Inflammatory macrophage treated with lipopolysaccharide for 1 hour (primary cell): ENCODE results near the gene TMPRSS12.
A peak's percentile ranks its signal among the peaks of the same experiment; 100 is the strongest.
"Not testable (repeated sequence)": the region's sequence is repeated elsewhere in the genome, so short reads cannot be mapped to it uniquely, and the experiment has no call there.

ENCODE experiments used
- DNase-seq, 2 donors: peaks; one replicate each; pipeline ENCODE4 v3.0.0-alpha.2; 2020 to 2022

The TMPRSS12 gene

DNA sequence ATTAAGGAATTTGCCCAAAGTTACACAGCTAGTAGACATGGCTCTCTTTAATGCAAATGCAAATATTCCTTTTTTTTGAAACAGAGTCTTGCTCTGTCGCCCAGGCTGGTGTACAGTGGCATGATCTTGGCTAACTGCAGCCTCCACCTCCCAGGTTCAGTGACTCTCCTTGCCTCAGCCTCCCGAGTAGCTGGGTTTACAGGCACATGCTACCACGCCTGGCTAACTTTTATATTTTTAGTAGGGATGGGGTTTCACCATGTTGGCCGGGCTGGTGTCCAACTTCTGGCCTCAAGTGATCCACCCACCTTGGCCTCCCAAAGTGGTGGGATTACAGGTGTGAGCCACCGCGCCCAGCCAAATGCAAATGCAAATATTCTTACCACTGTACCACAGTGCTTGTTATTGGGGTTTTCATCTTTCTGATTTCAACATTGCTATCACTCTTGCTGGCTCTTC, 85.1 kb downstream of the TMPRSS12 start:
- no peak for DNase-seq

DNA sequence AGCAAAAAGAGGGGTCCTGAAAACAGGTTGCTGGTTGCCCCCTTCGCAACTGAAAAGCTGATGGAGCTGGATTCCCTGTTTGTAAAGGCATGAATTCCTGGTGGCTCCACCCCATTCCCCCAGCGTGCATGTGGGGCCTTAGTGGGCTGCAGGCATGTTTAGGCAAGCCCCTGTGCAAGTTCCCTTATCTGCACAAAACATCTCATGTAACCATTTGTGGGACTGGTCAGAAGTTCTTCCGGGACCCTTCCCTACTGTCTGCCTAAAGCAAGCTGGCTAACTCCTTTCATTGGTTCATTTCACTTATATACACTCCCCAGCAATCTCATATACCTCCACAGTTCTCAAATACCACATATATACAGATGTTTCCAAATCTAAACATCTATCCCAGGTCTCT, 85.7 kb downstream of the TMPRSS12 start:
- no peak for DNase-seq

DNA sequence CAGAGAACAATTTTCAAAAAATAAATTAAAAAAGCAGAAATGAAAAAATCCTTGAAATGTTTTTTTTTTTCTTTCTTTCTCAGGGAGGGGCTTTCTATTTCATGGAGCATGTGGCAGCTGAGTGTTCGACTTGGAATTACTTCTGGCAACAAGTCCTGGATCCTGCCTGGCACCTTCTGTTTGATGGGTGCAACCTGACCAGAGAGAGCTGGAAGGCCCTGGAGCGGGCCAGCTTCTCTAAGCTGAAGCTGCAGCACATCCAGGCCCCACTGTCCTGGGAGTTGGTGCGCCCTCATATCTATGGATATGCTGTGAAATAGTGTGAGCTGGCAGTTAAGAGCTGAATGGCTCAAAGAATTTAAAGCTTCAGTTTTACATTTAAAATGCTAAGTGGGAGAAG, 87.1 kb downstream of the TMPRSS12 start:
- DNase-seq, result no peak

DNA sequence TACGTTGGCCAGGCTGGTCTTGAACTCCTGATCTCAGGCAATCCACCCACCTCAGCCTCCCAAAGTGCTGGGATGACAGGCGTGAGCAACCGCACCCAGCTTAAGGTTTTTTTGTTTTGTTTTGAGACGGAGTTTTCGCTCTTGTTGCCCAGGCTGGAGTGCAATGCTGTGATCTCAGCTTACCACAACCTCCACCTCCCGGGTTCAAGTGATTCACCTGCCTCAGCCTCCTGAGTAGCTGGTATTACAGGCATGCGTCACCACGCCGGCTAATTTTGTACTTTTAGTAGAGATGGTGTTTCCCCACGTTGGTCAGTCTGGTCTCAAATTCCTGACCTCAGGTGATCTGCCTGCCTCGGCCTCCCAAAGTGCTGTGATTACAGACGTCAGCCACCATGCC, 87.8 kb downstream of the TMPRSS12 start:
- not testable (repeated sequence) for DNase-seq

DNA sequence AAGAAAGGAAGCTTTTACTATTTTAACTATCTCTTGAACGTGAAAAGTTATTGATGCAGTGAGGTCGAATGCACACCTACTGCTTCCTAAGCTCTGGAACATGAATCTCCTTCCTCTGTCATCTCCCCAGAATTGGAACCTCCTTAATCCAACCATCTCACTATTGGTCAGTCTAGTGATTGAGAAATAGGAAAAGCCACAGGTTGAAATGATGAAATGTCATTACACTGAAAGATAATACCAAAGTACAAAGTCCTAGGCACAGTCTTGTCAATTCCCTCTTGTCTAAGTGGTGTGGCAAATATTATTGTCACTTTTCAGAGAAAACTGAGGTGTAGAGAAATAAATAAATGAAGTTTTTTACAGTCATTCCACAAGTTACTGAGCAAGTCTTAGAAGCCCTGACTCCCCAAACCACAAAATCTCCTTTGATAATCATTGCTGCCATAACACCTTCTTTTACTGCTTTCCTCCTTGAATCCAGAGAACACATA, 90.1 kb downstream of the TMPRSS12 start:
- no peak for DNase-seq

DNA sequence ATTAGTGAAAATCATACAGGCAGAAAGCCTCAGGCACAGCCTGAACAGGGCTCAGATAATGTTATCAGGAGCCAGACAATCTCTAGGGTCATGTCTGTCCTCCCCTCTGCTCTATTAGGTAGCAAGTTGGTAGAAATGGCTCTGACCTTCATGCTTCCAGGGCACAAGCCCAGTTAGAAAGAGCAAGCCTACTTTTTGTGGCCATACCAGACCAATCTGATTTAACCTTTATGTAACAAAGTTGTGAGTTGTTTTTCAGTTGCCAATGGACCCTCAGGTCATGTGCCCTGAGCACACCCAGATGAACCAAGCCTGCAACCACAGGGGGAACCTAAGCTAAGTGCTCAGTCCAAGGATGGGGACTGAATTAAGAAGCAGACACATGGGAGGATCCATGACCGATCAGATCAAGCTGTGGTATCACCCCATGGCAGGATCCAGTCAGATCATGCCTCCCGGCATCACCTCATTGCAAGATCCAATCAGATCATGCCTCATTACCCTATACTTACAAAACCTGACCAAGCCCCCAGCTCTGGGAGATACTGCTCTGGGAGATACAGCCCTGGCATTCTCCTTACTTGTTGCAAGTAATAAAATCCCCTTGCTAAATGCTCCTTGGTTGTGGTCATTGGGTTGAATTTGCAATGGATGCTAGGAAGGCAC, 90.9 kb downstream of the TMPRSS12 start:
- DNase-seq, result peak in 1 of 2 donors; percentile 29

DNA sequence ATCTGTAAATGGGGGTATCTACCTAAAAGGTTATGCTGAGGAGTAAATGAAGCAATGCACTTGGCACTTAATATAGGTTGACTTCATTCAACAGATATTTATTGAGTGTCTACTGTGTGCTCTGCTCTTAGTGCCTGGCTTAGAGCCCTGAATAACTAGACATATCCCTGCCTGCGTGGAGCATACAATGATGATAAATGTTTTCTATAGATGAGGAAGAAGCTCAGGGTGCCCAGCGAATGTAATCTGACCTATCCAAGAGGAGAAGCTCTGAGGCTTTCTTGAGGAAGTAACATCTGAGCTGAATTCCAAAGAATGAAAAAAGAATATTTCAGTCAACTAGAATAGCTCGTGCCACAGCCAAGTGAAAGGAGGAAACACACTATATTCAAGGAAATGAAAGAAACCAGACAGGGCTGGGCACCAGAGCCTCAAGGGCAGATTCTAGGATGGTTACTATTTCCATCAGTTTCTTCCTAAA, 91.7 kb downstream of the TMPRSS12 start:
- DNase-seq, result peak; percentile 45 to 48

DNA sequence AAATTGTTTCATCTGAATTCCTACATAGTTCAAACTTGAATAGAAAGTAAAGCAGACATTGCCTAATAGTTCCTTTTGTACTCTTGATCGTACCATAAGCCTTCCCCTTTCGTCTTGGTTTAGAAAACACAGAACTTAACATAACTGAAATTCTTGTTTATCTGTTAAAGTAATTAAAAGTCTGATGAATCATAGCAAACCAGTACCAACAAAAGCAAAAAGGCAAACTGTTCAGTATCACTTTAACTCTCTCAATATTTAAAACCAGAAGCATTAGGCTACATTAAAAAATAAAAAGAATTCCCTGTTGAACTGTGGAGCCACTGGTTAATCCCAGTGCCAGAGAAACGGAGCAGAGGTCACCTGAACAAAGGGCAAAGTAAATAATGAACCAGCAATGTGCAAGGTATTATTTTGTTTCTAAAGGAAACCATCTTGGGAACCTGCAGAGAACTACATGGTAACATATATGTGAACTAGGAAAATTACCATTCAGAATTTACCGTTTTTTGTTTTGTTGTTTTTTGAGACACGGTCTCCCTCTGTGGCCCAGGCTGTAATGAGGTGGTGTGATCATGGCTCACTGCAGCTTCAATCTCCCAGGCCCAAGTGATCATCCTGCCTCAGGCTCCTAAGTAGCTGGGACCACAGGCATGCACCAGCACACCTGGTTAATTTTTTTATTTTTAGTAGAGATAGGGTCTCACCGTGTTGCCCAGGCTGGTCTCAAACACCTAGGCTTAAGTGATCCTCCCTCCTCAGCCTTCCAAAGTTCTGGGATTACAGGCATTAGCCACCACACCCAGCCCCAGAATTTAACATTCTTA, 92.5 kb downstream of the TMPRSS12 start:
- DNase-seq, result peak; percentile 34 to 56

DNA sequence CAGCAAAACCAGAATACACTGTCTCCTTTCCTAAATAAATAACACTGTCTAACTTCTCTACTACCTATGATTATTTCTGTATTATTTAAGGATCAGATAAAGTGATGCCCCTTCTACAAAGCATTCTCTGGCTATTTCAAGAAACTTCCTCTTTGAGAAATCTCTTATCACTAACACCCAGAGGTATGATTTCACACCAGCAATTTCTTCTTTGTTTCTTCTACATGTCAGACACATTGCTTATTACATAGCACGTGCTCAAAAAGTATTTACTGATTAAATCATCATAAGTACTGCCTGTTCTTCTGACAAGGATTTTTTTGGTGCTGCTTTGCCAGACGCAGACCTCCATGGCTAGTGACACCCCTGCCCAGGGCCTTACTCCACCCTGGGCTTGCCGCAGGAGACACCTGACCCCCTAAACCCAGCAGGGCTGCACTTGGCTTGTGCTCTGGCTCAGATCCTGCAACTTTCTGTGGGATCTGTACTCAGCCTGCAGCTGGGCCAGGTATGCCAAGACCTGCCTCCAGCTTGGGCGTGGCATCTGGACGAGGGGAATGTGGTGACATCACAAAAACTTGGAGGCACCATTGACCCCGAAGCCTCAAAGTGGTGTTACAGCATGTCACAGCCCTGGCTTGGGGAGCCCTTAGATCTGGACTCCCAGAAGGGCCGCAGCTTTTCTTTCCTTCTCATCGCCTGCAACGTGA, 94.2 kb downstream of the TMPRSS12 start:
- no peak for DNase-seq
